ENCODE results near the gene RPS6KA4.

- no peak for TF ChIP-seq POLR2AphosphoS5 (IDR thresholded peaks at IDR 0.05; ENCODE audit: borderline replicate concordance, low read depth, low read length)
- no peak for TF ChIP-seq EZH2 (IDR thresholded peaks at IDR 0.05)
- no peak for TF ChIP-seq FOXP2 (optimal IDR thresholded peaks at IDR 0.05; ENCODE audit: control extremely low read depth, extremely low read length, insufficient read depth)
Measured at GRCh38 chr11:64357904-64358535, 942 bp upstream of the RPS6KA4 start.
